RWPE2 (cell line): ENCODE measurements around the gene BLOC1S4.

Source experiments
- ATAC-seq: fragments of 200-7000 bp; cut with Tn5 transposase; 3 replicates; pipeline ENCODE4 v1.9.1; 2021; ENCODE audit warnings: low read depth
- DNase-seq: peaks from one replicate; pipeline ENCODE4 v3.0.0-alpha.2; 2020; ENCODE audit warnings: low spot score
- H3K27ac ChIP-seq: fragments of 450-650 bp; 2 replicates; pipeline ENCODE4 v1.5.1; 2017; ENCODE audit warnings: mild to moderate bottlenecking; ENCODE audit not compliant: poor library complexity, severe bottlenecking
- H3K27me3 ChIP-seq: fragments of 250-450 bp; sonication (Bioruptor Pico); 2 replicates; pipeline ENCODE4 v1.5.1; 2021; ENCODE audit warnings: mild to moderate bottlenecking, moderate library complexity; ENCODE audit not compliant: insufficient read depth, poor library complexity, severe bottlenecking
- H3K36me3 ChIP-seq: fragments of 250-450 bp; sonication (Bioruptor Pico); 2 replicates; pipeline ENCODE4 v1.5.1; 2020; ENCODE audit warnings: low read depth, mild to moderate bottlenecking, moderate library complexity
- H3K4me1 ChIP-seq: fragments of 250-450 bp; sonication (Bioruptor Pico); 2 replicates; pipeline ENCODE4 v1.5.1; 2021; ENCODE audit warnings: mild to moderate bottlenecking, moderate library complexity; ENCODE audit not compliant: insufficient read depth, poor library complexity, severe bottlenecking
- H3K4me3 ChIP-seq: fragments of 250-450 bp; sonication (Bioruptor Pico); 2 replicates; pipeline ENCODE4 v1.5.1; 2021; ENCODE audit warnings: mild to moderate bottlenecking, moderate library complexity; ENCODE audit not compliant: severe bottlenecking
- H3K9me3 ChIP-seq: fragments of 250-450 bp; sonication (Bioruptor Pico); 2 replicates; pipeline ENCODE4 v1.5.1; 2021; ENCODE audit warnings: mild to moderate bottlenecking, moderate library complexity; ENCODE audit not compliant: severe bottlenecking
- CTCF ChIP-seq: fragments of 450-650 bp; IDR thresholded peaks from one replicate; pipeline ENCODE4 v1.5.1; 2017; ENCODE audit warnings: mild to moderate bottlenecking, moderate library complexity; ENCODE audit not compliant: poor library complexity, severe bottlenecking

The BLOC1S4 gene

GRCh38 chr4:6750286-6751221 lies 34.6 kb downstream of the BLOC1S4 start:
- no peak overlapping the region for H3K27ac ChIP-seq
- TF ChIP-seq CTCF = no peak
- DNase-seq = no peak
- no peaks in the 10 kb centered on the region for H3K36me3 ChIP-seq
- no peaks in the 10 kb centered on the region for H3K9me3 ChIP-seq
- no peak overlapping the region for H3K4me3 ChIP-seq
- ATAC-seq = no peak
- peaks cover 10% of the 10 kb centered on the region for H3K4me1 ChIP-seq
- no peaks in the 10 kb centered on the region for H3K27me3 ChIP-seq

GRCh38 chr4:6751611-6752485 lies 35.9 kb downstream of the BLOC1S4 start:
- ATAC-seq = no peak

GRCh38 chr4:6752486-6752829 lies 36.5 kb downstream of the BLOC1S4 start:
- H3K27ac ChIP-seq = no peak overlapping the region
- no peaks in the 10 kb centered on the region for H3K36me3 ChIP-seq
- DNase-seq = no peak
- H3K4me1 ChIP-seq = peaks cover 6% of the 10 kb centered on the region
- no peak for ATAC-seq
- H3K27me3 ChIP-seq = no peaks in the 10 kb centered on the region
- no peak overlapping the region for H3K4me3 ChIP-seq
- H3K9me3 ChIP-seq = no peaks in the 10 kb centered on the region
- no peak for TF ChIP-seq CTCF

More at GRCh38 chr4:6751611-6752485, 35.9 kb downstream of the BLOC1S4 start:
- TF ChIP-seq CTCF = no peak
- Histone ChIP-seq H3K9me3 (no peaks in the 10 kb centered on the region), H3K4me3 (no peak overlapping the region), H3K36me3 (no peaks in the 10 kb centered on the region), H3K27me3 (no peaks in the 10 kb centered on the region), H3K27ac (no peak overlapping the region), H3K4me1 (peaks cover 10% of the 10 kb centered on the region)
- DNase-seq = no peak

- ATAC-seq = no peak
- Histone ChIP-seq H3K27me3 (no peaks in the 10 kb centered on the region), H3K27ac (no peak overlapping the region), H3K4me1 (peaks cover 5% of the 10 kb centered on the region), H3K9me3 (no peaks in the 10 kb centered on the region), H3K36me3 (no peaks in the 10 kb centered on the region), H3K4me3 (no peak overlapping the region)
- no peak for TF ChIP-seq CTCF
- DNase-seq = no peak
Measured at GRCh38 chr4:6753103-6753560, 37.2 kb downstream of the BLOC1S4 start.
